Left hindlimb (tissue), 1 donor: ENCODE data around the gene ATG2B.

Source experiments
- DNase-seq: peaks from one replicate; pipeline ENCODE4 v3.0.0-alpha.2; 2018

Gene ATG2B

GRCh38 chr14:96268431-96269358, 94.4 kb downstream of the ATG2B start:
- DNase-seq: peak; percentile 55

- DNase-seq: no peak
Measured at GRCh38 chr14:96267916-96268315, 95.2 kb downstream of the ATG2B start.

- peak; percentile 68 for DNase-seq
Measured at GRCh38 chr14:96267336-96267735, 95.8 kb downstream of the ATG2B start.

DNA sequence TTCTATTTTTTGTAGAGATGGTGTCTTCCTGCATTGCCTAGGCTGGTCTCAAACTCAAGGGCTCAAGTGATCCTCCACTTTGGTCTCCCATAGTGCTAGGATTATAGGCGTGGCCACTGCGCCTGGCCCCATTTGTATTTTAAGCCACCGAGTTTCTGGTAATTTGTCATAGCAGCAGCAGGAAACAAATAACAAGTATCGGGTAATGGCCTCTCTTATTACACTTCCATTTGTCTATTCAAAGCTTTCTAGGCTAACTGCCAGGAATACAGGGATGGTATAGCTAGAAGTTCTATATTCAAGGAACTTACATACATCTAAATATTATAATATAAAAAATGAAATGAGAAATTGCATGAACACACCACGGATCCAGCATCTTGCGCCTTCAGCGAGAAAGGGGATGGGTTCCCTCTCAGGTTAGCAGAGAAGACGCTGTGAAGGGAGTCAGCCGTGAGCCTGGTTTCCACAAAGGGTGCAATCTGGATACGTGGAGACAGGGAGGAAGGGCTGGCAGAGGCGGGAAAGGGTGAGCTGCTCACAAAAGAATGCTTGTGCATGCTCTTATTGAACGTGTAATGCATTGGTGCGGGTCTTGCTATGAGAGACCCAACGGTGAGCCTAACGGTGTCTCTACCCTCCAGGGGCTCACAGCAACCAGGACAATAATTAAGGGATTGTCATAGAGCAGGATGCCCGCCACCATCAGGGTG, 97.6 kb downstream of the ATG2B start:
- no peak for DNase-seq

DNA sequence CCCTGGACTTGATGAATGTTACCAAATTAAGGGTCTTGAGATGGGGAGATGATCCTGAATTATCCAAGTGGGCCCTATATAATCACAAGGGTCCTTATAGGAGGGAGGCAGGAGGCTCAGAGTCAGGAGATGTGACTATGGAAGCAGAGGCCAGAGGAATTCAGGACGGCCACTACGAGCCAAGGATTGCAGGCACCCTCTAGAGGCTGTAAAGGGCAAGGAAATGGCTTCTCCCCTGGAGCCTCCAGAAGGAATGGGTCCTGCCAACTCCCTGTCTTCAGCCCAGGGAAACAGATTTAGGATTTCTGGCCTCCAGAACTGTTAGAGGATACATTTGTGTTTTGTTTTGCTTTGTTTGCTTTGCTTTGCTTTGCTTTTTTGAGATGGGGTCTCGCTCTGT, 98.3 kb downstream of the ATG2B start:
- DNase-seq: no peak

DNA sequence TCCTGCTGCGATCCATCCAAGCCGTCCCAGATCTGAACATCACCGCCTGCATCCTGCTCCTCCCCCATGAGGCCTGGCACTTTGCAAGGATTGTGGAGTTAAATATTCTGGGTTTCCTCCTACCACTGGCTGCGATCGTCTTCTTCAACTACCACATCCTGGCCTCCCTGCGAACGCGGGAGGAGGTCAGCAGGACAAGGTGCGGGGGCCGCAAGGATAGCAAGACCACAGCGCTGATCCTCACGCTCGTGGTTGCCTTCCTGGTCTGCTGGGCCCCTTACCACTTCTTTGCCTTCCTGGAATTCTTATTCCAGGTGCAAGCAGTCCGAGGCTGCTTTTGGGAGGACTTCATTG, 99.0 kb downstream of the ATG2B start:
- DNase-seq: no peak

GRCh38 chr14:96263347-96264199, 99.6 kb downstream of the ATG2B start:
- no peak for DNase-seq

GRCh38 chr14:96261772-96262655, 101.1 kb downstream of the ATG2B start:
- no peak for DNase-seq

- DNase-seq: no peak
Measured at GRCh38 chr14:96261053-96261452, 102.1 kb downstream of the ATG2B start.

DNA sequence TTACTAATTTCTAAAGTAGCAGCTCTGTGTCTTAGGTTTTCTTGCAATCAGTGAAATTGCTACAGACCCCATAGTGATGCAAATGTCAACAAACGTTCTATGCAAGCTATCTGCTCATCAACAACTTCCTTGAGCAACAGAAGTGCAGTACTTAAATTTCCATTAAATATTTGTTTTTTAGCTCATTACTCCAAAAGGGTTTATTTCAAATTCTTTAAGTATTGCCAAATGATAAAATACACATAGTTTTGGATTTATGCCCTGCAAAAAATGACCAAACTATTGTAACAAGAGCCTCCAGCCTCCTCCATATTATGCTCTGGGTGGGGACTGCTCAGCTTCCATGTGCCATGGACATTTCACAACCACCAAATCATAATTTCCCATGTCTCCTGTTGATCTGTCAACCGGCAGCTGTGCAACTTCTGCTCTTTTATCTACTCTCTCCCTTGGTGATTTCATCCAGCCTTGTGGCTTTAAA, 102.8 kb downstream of the ATG2B start:
- no peak for DNase-seq

- no peak for DNase-seq
Measured at GRCh38 chr14:96257900-96258299, 105.2 kb downstream of the ATG2B start.

- no peak for DNase-seq
Measured at GRCh38 chr14:96257056-96257455, 106.1 kb downstream of the ATG2B start.

GRCh38 chr14:96256407-96256806, 106.7 kb downstream of the ATG2B start:
- DNase-seq: no peak

GRCh38 chr14:96255501-96256366, 107.4 kb downstream of the ATG2B start, which contains the start of gene BDKRB1:
BDKRB1 (plus strand) TSS chr14:96256210; CDS start chr14:96263683, 7,473 bp downstream.
- no peak for DNase-seq

GRCh38 chr14:96254687-96255086, 108.5 kb downstream of the ATG2B start:
- DNase-seq: no peak

- DNase-seq: no peak
Measured at GRCh38 chr14:96252999-96253539, 110.1 kb downstream of the ATG2B start.

DNA sequence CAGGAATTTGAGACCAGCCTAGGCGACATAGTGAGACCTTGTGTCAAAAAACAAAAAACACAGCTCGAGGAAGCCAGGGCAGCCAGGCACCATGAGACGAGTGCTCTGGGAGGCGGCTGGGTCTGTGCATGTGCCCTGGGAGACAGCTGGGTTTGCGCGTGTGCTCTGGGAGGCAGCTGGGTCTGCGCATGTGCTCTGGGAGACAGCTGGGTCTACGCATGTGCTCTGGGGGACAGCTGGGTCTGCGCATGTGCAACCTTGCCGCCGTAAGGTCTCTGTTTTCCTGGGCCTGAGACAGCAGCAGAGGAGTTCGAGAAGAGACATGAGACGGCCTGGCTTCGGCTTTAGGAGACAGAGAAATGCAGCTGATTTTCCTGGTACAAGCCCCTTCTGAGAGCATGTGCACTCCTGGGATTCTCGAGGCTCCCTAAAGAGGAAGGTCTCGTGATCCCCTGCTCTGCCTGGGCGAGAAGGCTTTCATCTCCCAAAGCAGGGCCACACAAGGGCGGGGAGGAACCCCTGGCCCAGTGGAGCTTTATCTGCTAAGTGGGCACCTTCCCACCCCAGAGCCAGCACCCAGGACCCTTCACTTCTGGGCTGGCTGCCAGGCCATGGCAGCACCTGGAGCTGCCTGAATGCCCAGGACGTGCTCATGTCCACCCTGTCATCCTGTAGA, 110.7 kb downstream of the ATG2B start:
- DNase-seq: peak; percentile 60

GRCh38 chr14:96251656-96252155, 111.4 kb downstream of the ATG2B start:
- DNase-seq: no peak

DNA sequence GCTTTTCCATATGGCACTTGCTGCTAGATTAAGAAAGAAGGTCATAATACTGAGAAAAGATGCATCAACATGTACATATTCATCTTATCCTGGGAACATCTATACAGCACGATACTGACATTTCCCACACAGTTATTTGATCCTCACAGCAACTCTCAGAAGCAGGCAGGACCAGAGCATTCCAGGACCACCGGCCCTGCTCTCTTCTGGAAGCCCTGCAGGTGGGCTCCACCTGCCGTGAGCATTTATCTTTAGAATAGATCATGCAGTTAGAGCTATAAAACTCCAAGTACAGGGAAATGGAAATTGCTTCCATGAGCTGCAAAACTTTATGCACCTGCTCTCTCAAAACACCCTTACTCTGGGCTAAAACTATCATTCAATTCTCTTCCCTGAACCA, 112.7 kb downstream of the ATG2B start:
- no peak for DNase-seq

- DNase-seq: no peak
Measured at GRCh38 chr14:96249029-96249428, 114.1 kb downstream of the ATG2B start.
